GM15510 (cell line): ENCODE measurements around the gene MPI.

Experiments
- POLR2A ChIP-seq: IDR thresholded peaks from 3 replicates; pipeline ENCODE4 v1.6.1; 2011; ENCODE audit warnings: borderline replicate concordance; ENCODE audit not compliant: insufficient read length; ENCODE audit errors: extremely low read depth

MPI gene

GRCh38 chr15:74889883-74890664 is at the start of gene MPI:
Gene MPI (plus strand): TSS chr15:74890042. CDS start chr15:74890074, 32 bp downstream.
- TF ChIP-seq POLR2A: peak; percentile 97

- no peak for TF ChIP-seq POLR2A
Measured at GRCh38 chr15:74840851-74841775, 48.7 kb upstream of the MPI start.

- no peak for TF ChIP-seq POLR2A
Measured at GRCh38 chr15:74841891-74842373, 47.9 kb upstream of the MPI start.

- peak; percentile 56 for TF ChIP-seq POLR2A
Measured at GRCh38 chr15:74842581-74843444, 47.0 kb upstream of the MPI start, which contains the start of gene ULK3. Gene ULK3 (minus strand): TSS chr15:74843156. CDS start chr15:74843105, 51 bp downstream.

- TF ChIP-seq POLR2A: no peak
Measured at GRCh38 chr15:74843445-74843828, 46.4 kb upstream of the MPI start.

GRCh38 chr15:74843891-74844299 is 45.9 kb upstream of the MPI start:
- TF ChIP-seq POLR2A: no peak

- TF ChIP-seq POLR2A: no peak
Measured at GRCh38 chr15:74844319-74845207, 45.3 kb upstream of the MPI start.

- no peak for TF ChIP-seq POLR2A
Measured at GRCh38 chr15:74845208-74845568, 44.7 kb upstream of the MPI start.

GRCh38 chr15:74845581-74845980 is 44.3 kb upstream of the MPI start:
- no peak for TF ChIP-seq POLR2A

GRCh38 chr15:74847432-74847831 is 42.4 kb upstream of the MPI start:
- TF ChIP-seq POLR2A: no peak

- no peak for TF ChIP-seq POLR2A
Measured at GRCh38 chr15:74850393-74850792, 39.4 kb upstream of the MPI start.

- TF ChIP-seq POLR2A: no peak
Measured at GRCh38 chr15:74851960-74852359, 37.9 kb upstream of the MPI start.

- TF ChIP-seq POLR2A: no peak
Measured at GRCh38 chr15:74854453-74855022, 35.3 kb upstream of the MPI start.
